Nephron (organoid): ENCODE measurements around the gene PRKAB1.

Experiments
- H3K27ac Mint-ChIP-seq, 3 experiments: 2 replicates each; pipeline ENCODE4 v1.8.0; 2020; ENCODE audit warnings: mixed read lengths in 3 of 3, mild to moderate bottlenecking in 2 of 3, moderate library complexity in 1 of 3
- H3K27me3 Mint-ChIP-seq: 2 replicates; pipeline ENCODE4 v1.8.0; 2021; ENCODE audit warnings: low read depth, mild to moderate bottlenecking, moderate library complexity, mixed read lengths
- H3K36me3 Mint-ChIP-seq: 2 replicates; pipeline ENCODE4 v1.8.0; 2020; ENCODE audit warnings: low read depth, mixed read lengths
- H3K4me1 Mint-ChIP-seq: 2 replicates; pipeline ENCODE4 v1.8.0; 2020; ENCODE audit warnings: mixed read lengths
- H3K4me3 Mint-ChIP-seq, 3 experiments: 2 replicates each; pipeline ENCODE4 v1.8.0; 2020; ENCODE audit warnings: mild to moderate bottlenecking in 3 of 3, mixed read lengths in 3 of 3, moderate library complexity in 2 of 3
- H3K9me3 Mint-ChIP-seq: 2 replicates; pipeline ENCODE4 v1.8.0; 2020; ENCODE audit warnings: mixed read lengths
- CTCF ChIP-seq, 3 experiments: fragments of 200-600 bp; sonication (generic); IDR thresholded peaks; one replicate each; pipeline ENCODE4 v1.5.0; 2021; ENCODE audit warnings: antibody characterized with exemption in 3 of 3; ENCODE audit not compliant: unreplicated experiment in 3 of 3

Gene PRKAB1

GRCh38 chr12:119659289-119659897 is 8.5 kb upstream of the PRKAB1 start:
- peak; percentile 88 to 93 (median 90) for TF ChIP-seq CTCF (IDR thresholded peaks at IDR 0.05; ENCODE audit: unreplicated experiment in 3 of 3)
- no peak overlapping the region for H3K4me3 Mint-ChIP-seq
- no peaks in the 10 kb centered on the region for H3K27me3 Mint-ChIP-seq
- H3K4me1 Mint-ChIP-seq: no peaks in the 10 kb centered on the region
- H3K9me3 Mint-ChIP-seq: peaks cover 4% of the 10 kb centered on the region
- no peaks in the 10 kb centered on the region for H3K36me3 Mint-ChIP-seq
- no peak overlapping the region for H3K27ac Mint-ChIP-seq

- H3K36me3 Mint-ChIP-seq: no peaks in the 10 kb centered on the region
- no peak overlapping the region for H3K4me3 Mint-ChIP-seq
- TF ChIP-seq CTCF (IDR thresholded peaks at IDR 0.05; ENCODE audit: unreplicated experiment in 3 of 3): no peak
- no peak overlapping the region for H3K27ac Mint-ChIP-seq
- H3K9me3 Mint-ChIP-seq: peaks cover 4% of the 10 kb centered on the region
- H3K4me1 Mint-ChIP-seq: no peaks in the 10 kb centered on the region
- no peaks in the 10 kb centered on the region for H3K27me3 Mint-ChIP-seq
Measured at GRCh38 chr12:119660076-119660475, 7.9 kb upstream of the PRKAB1 start.

GRCh38 chr12:119661882-119662281 is 6.1 kb upstream of the PRKAB1 start:
- no peaks in the 10 kb centered on the region for H3K27me3 Mint-ChIP-seq
- TF ChIP-seq CTCF (IDR thresholded peaks at IDR 0.05; ENCODE audit: unreplicated experiment in 3 of 3): no peak
- H3K27ac Mint-ChIP-seq: no peak overlapping the region
- H3K4me1 Mint-ChIP-seq: peaks cover under 1% of the 10 kb centered on the region
- H3K4me3 Mint-ChIP-seq: no peak overlapping the region
- no peaks in the 10 kb centered on the region for H3K9me3 Mint-ChIP-seq
- H3K36me3 Mint-ChIP-seq: no peaks in the 10 kb centered on the region

GRCh38 chr12:119664642-119665041 is 3.3 kb upstream of the PRKAB1 start:
- Mint-ChIP-seq H3K4me3 (no peak overlapping the region), H3K27ac (no peak overlapping the region), H3K36me3 (peaks cover 4% of the 10 kb centered on the region), H3K9me3 (no peaks in the 10 kb centered on the region), H3K27me3 (no peaks in the 10 kb centered on the region), H3K4me1 (peaks cover 14% of the 10 kb centered on the region)
- no peak for TF ChIP-seq CTCF (IDR thresholded peaks at IDR 0.05; ENCODE audit: unreplicated experiment in 3 of 3)

- peaks cover 11% of the 10 kb centered on the region for H3K36me3 Mint-ChIP-seq
- no peak for TF ChIP-seq CTCF (IDR thresholded peaks at IDR 0.05; ENCODE audit: unreplicated experiment in 3 of 3)
Measured at GRCh38 chr12:119665164-119665929, 2.6 kb upstream of the PRKAB1 start.

More at GRCh38 chr12:119665164-119665929, 2.6 kb upstream of the PRKAB1 start:
- Mint-ChIP-seq H3K4me1 (peaks cover 20% of the 10 kb centered on the region), H3K9me3 (no peaks in the 10 kb centered on the region), H3K27me3 (no peaks in the 10 kb centered on the region), H3K4me3 (no peak overlapping the region), H3K27ac (no peak overlapping the region)
